Liver (tissue), 2 donors: ENCODE data around the gene DNAL4.

ENCODE experiments used
- JUND ChIP-seq, 2 donors: IDR thresholded peaks; 2 replicates each; pipeline ENCODE4 v1.6.1; 2016; ENCODE audit warnings: antibody characterized with exemption in 2 of 2
- TF ChIP-seq, protein P1 (sequence below): IDR thresholded peaks from 2 replicates; pipeline ENCODE4 v1.6.1; 2016; ENCODE audit warnings: antibody characterized with exemption, mild to moderate bottlenecking
- donor health status: healthy.

DNA sequence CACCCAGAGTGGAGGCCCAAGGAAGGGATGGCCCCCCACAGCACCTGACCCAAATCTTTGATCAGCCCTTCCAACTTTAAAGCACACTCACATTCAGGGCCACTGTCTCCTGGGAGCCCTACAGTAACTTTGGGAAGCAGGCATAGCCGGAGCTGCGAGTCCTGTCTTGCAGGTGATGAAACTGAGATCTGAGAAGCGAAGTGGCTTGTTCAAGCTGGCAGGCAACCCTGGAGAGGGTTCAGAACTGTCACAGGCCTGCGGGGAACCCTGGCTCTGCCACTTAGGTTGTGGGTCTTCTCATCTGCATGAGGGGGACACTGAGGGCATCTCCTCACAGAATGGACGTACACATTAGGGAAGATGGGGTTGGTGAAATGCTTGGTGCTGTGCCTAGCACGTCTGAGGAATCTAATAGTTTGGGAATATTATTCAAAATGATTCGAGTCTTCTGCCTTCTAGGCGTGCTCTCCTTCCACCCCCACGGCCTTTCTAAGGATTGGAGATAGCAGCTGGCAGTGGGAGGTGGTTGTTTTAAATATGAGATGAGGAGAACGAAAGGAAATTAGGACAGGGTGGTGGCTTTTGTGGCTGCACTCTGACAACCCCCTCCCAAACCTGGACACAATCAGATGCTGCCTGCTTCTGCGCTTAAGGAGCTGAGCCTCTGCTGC lies 19.3 kb downstream of the DNAL4 start:
- TF ChIP-seq JUND (IDR thresholded peaks at IDR 0.05), result no peak
- TF ChIP-seq, protein P1, sequence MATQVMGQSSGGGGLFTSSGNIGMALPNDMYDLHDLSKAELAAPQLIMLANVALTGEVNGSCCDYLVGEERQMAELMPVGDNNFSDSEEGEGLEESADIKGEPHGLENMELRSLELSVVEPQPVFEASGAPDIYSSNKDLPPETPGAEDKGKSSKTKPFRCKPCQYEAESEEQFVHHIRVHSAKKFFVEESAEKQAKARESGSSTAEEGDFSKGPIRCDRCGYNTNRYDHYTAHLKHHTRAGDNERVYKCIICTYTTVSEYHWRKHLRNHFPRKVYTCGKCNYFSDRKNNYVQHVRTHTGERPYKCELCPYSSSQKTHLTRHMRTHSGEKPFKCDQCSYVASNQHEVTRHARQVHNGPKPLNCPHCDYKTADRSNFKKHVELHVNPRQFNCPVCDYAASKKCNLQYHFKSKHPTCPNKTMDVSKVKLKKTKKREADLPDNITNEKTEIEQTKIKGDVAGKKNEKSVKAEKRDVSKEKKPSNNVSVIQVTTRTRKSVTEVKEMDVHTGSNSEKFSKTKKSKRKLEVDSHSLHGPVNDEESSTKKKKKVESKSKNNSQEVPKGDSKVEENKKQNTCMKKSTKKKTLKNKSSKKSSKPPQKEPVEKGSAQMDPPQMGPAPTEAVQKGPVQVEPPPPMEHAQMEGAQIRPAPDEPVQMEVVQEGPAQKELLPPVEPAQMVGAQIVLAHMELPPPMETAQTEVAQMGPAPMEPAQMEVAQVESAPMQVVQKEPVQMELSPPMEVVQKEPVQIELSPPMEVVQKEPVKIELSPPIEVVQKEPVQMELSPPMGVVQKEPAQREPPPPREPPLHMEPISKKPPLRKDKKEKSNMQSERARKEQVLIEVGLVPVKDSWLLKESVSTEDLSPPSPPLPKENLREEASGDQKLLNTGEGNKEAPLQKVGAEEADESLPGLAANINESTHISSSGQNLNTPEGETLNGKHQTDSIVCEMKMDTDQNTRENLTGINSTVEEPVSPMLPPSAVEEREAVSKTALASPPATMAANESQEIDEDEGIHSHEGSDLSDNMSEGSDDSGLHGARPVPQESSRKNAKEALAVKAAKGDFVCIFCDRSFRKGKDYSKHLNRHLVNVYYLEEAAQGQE, result no peak
